AG09319 (cell line): Measurements from ENCODE around the gene SLC12A9.
"Not testable (repeated sequence)": the region's sequence is repeated elsewhere in the genome, so short reads cannot be mapped to it uniquely, and the experiment has no call there.

Experiments used
- DNase-seq: peaks from one replicate; pipeline ENCODE4 v3.0.0-alpha.2; 2010; ENCODE audit warnings: low read depth; ENCODE audit errors: extremely low read depth
- TF ChIP-seq, protein P1 (sequence below): IDR thresholded peaks from 2 replicates; pipeline ENCODE4 v1.5.1; 2011; ENCODE audit warnings: low read depth, mild to moderate bottlenecking, inconsistent platforms, low read length, moderate library complexity

The SLC12A9 gene

DNA sequence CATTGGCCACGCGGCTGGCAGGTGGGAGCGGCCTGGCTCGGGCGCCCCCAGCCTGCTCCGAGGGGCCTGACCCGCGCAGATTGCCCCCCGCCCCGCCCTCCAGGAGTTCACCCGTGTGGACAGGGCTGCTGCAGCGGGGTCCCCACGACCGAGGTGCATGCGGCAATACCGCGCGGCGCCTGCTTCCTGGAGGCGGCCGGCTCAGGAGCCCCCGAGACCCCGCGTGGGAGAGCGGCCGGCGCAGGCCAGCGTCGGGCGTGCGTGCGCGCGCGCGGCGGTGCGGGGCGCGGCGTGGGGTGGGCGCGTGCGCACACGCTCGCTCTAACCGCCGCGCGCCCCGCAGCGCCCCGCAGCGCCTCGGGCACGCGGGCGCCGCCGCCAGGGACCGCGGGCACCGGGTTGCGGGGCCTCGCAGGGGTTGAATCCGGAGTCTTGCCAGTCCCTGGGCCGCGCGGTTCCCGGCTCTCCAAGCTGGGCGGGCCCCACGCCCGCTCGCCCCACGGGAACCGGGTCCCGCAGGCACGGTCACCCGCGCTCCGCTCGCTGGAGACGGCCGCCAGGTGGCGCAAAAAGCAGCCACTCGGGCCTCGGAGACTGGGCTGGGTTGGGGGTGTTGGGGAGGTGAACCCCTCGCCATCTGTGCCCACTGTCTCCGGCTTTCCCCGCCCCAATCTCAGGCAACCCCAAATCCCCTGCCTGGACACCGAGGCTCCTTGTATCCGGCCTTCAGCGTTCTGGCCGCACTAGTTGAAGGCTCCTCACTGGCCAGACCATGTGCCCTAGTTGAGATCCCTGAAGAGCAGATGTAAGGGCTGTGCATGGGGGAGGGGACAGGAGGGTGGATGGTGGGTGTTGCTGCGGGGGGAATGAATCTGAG, 44.5 kb downstream of the SLC12A9 start:
- TF ChIP-seq, protein P1, sequence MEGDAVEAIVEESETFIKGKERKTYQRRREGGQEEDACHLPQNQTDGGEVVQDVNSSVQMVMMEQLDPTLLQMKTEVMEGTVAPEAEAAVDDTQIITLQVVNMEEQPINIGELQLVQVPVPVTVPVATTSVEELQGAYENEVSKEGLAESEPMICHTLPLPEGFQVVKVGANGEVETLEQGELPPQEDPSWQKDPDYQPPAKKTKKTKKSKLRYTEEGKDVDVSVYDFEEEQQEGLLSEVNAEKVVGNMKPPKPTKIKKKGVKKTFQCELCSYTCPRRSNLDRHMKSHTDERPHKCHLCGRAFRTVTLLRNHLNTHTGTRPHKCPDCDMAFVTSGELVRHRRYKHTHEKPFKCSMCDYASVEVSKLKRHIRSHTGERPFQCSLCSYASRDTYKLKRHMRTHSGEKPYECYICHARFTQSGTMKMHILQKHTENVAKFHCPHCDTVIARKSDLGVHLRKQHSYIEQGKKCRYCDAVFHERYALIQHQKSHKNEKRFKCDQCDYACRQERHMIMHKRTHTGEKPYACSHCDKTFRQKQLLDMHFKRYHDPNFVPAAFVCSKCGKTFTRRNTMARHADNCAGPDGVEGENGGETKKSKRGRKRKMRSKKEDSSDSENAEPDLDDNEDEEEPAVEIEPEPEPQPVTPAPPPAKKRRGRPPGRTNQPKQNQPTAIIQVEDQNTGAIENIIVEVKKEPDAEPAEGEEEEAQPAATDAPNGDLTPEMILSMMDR, result peak; percentile 61
- DNase-seq, result no peak

DNA sequence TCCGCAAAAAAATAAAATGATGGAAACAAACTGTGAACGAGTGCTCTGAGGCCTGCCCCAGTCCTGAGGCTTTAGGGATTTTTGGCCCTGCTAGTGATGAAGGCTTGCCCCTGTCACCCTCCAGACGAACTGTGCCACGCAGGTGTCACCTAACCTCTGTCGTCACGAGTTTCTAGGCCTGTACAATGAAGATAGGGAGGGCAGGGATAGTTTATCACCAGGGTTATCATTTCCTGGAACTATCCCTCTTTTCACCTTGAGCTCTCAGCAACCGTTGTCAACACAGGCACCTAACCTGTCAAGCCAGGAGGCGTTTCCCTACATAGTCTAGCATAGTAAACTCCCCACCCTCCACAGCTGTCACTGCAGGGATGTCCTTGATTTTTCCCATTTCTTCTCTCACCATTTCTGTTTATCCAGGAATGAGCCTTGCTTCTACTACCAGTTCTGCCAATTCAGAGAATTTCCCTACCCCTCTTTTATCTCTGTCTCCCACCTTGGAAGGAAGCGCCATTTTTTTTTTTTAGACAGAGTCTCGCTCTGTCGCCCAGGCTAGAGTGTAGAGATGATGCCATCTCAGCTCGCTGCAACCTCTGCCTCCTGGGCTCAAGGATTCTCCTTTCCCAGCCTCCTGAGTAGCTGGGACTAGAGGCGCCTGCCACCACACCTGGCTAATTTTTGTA, 45.4 kb downstream of the SLC12A9 start:
- TF ChIP-seq, protein P1, result no peak
- no peak for DNase-seq

DNA sequence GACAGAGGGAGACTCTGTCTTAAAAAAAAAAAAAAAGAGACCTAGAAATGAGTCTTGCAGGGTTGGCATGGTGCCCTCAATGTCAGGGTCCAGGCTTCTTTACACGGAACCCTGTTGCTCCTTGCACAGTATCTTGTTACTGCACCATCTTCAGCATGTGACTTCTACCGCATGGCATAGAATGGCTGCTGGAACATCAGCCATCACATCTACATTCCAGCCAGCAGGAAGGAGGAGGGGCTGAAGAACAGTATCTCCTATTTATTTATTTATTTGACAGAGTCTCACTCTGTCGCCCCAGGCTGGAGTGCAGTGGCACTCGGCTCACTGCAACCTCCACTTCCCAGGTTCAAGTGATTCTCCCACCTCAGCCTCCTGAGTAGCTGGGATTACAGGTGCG, 46.9 kb downstream of the SLC12A9 start:
- TF ChIP-seq, protein P1, result no peak

DNA sequence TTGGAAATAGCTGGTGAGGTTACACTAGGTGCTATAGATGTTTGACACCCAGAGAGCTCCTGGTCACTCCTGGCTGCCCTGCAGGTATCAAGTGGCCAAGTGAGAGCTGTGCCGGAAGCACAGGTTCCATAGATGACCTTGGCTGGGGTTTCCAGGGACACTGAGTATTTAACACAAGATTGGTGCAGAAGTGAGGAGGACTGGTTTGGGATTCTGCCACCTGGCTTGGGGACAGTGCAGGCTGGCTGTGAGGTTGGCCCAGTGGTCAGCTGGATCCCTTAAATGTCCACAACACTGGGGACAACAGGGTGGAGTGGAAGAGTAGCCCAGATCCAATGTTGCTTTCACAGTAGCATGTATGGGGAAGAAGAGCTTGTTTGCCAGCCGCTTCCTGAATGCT, 48.5 kb downstream of the SLC12A9 start:
- DNase-seq, result no peak
- TF ChIP-seq, protein P1, result no peak

More for the DNA sequence above, 46.9 kb downstream of the SLC12A9 start:
- no peak for DNase-seq

- DNase-seq, result no peak
- TF ChIP-seq, protein P1, result no peak
Measured at GRCh38 chr7:100901921-100902332, 49.4 kb downstream of the SLC12A9 start.

- DNase-seq, result no peak
- TF ChIP-seq, protein P1, result no peak
Measured at GRCh38 chr7:100902638-100903037, 50.1 kb downstream of the SLC12A9 start.

GRCh38 chr7:100908512-100908911, 56.0 kb downstream of the SLC12A9 start:
- TF ChIP-seq, protein P1, result no peak
- DNase-seq, result no peak

- DNase-seq, result not testable (repeated sequence)
Measured at GRCh38 chr7:100910443-100910842, 57.9 kb downstream of the SLC12A9 start.
